SK-N-DZ (cell line): ENCODE measurements around the gene ODAD4.

ENCODE experiments used
- DNase-seq: peaks from one replicate; pipeline ENCODE4 v3.0.0-alpha.2; 2015; ENCODE audit warnings: low spot score

The ODAD4 gene

DNA sequence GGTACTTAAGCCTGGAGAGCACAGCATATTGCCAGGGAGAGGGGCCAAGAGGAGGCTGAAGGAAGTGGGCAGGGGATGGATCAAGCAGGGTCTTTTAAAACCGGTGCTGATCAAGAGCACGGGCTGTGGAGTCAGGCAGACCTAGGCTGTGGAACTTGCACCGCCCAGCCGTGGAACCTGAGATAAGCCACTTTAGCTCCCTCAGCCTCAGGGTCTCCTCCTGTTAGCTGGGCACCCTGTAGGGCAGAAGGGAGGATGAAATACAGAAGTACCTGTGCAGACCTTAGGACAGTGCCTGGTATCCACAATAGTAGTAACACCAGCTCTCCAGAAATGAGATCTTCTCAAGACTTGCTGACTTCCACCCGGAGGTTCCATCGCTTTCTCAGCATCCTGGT lies 9.3 kb downstream of the ODAD4 start:
- DNase-seq = no peak

DNA sequence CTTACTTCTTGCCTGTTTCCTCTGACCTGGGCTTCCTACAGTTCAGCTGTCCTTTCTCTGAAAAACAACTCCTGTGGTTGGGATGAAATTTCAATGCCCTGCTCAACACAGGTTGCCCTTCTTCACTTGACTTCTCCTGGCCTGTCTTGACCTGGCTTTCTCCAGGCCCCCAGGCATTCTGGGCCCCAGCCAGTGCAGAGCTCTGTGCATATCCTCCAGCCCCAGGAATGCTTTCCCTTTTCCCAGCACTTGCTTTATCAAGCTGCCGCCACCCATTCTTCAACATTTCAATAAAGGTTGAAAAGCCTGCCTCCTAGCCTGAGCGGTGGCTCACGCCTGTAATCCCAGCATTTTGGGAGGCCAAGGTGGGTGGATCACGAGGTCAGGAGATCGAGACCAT lies 10.8 kb downstream of the ODAD4 start:
- no peak for DNase-seq

- no peak for DNase-seq
Observed at GRCh38 chr17:41942626-41943373, 12.4 kb downstream of the ODAD4 start.

- DNase-seq = no peak
Observed at GRCh38 chr17:41943492-41943891, 13.1 kb downstream of the ODAD4 start.

- DNase-seq = no peak
Observed at GRCh38 chr17:41944943-41945342, 14.5 kb downstream of the ODAD4 start.

DNA sequence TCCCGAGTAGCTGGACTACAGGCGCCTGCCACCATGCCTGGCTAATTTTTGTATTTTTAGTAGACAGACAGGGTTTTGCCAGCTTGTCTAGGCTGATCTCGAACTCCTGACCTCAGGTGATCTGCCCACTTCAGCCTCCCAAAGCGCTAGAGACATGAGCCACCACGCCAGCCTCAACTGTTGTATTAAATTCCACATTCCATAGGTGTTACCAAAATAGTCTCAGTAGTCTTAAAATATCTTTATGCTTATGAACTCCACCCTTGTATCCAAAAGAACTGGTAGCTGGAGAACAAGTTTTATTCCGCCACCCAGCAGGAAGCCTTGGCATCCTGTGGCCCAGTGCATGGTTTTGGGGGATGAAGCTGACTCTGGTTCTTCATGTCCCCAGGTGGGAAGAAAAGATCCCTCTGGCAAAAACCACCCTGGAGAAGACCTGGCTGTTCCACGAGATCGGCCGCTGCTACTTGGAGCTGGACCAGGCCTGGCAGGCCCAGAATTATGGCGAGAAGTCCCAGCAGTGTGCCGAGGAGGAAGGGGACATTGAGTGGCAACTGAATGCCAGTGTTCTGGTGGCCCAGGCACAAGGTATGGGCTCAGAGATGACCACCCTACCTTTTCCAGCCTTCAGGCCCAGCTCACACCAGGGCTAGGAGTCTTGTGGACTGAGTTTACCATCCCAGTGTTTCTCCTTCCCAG lies 18.5 kb downstream of the ODAD4 start:
- DNase-seq = no peak

- DNase-seq = no peak
Observed at GRCh38 chr17:41956522-41956921, 26.1 kb downstream of the ODAD4 start.

DNA sequence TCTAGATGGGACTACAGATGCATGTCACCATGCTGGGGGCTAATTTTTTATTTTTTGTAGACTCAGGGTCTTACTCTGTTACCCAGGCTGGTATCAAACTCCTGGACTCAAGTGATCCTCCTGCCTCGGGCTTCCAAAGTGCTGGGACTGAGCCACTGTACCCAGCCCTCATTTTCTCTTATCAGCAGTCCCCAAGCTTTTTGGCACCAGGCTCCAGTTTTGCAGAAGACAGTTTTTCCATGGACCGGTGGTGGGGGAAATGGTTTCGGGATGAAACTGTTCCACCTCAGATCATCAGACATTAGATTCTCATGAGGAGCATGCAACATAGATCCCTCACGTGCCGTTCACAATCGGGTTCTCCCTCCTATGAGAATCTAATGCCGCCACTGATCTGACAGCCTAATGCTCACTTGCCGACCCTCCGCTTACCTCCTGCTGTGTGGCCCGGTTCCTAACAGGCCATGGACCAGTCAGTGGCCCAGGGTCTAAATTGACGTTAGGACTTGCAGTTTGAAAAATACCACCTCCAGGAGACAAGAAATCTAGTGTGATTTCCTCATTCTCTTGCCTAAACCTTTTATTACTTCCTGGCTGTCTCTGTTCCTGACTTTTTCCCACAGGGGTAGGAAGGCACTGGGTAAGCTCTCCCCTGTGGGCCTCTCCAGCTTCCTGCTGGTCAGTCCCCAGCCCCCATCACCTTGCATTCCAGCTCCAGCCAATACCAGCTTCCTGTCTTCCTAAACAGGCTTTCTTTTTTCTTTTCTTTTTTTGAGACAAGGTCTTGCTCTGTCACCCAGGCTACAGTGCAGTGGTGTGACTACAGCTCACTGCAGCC lies 26.8 kb downstream of the ODAD4 start:
- DNase-seq = no peak

DNA sequence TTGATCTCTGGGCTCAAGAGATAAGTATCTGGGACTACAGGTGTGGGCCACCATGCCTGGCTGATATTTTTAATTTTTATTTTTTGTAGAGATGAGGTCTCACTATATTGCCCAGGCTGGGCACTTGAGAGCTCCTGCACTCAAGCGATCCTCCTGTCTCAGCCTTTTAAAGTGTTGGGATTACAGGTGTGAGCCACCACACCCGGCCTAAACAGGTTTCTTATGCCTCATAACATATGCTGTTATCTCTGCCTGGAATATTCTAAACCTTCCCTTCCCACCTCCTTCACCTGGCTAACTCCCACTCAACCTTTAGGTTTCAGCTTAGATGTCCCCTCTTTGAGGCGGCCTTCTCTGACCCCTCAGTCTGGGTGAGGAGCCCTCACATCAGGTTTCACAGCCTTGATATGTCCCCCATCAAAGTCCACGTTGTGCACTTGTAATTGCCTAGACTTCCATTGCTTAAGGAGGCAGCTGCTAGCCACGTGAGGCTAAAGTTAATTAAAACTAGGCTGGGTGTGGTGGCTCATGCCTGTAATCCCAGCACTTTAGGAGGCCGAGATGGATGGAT lies 27.5 kb downstream of the ODAD4 start:
- no peak for DNase-seq

DNA sequence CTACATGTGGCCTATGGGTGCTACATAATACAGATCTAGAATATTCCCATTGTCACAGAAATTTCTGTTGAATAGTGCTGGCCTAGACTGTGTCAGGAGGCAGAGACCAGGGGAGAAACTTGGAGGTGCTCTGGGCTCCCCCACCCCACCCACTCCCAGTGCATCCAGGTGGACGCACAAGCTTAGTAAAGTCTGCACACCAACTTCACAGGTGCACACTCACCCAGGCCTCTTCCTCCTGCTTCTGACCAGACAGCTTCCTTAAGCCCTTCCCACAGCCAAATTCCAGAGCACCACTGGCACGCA lies 28.6 kb downstream of the ODAD4 start:
- DNase-seq = no peak

DNA sequence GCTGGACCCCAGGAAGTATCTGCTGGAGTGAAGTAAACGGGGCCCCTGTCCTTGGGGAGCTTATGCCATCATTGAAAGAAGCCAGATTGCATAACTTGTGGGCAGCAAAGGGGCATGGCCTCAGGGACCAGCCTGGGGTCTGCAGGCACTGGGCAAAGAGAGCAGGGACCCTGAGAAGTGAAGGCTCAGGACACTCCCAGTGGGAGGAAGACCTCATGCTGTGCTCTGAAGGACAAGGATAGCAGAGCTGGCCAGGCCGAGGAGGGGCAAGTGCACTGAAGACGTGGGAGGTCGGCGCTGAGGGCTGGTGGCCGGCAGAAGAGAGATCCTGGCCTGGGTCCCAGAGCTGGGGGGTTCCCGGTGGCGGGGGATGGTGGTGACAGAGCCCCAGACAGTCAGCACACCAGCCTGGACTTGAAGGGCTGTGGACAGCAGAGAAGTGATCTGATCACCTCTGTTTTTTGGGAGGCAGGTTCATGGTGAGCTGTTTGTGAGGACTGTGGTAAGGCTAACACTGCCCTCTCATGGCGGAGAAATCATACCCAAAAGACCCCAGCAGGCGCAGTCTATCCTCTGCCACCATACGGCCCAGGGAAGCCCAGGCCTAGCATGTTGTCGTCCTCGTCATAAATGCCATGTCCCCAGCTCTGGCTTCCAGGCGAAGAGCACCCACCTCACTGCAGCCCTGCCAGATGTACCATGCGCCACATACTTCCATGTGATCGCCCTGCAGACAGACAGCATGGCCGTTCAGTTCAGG lies 29.1 kb downstream of the ODAD4 start:
- peak; percentile 84 for DNase-seq

- DNase-seq = no peak
Observed at GRCh38 chr17:41962111-41962510, 31.7 kb downstream of the ODAD4 start.

- peak; percentile 84 for DNase-seq
Observed at GRCh38 chr17:41962768-41963434, 32.5 kb downstream of the ODAD4 start.

DNA sequence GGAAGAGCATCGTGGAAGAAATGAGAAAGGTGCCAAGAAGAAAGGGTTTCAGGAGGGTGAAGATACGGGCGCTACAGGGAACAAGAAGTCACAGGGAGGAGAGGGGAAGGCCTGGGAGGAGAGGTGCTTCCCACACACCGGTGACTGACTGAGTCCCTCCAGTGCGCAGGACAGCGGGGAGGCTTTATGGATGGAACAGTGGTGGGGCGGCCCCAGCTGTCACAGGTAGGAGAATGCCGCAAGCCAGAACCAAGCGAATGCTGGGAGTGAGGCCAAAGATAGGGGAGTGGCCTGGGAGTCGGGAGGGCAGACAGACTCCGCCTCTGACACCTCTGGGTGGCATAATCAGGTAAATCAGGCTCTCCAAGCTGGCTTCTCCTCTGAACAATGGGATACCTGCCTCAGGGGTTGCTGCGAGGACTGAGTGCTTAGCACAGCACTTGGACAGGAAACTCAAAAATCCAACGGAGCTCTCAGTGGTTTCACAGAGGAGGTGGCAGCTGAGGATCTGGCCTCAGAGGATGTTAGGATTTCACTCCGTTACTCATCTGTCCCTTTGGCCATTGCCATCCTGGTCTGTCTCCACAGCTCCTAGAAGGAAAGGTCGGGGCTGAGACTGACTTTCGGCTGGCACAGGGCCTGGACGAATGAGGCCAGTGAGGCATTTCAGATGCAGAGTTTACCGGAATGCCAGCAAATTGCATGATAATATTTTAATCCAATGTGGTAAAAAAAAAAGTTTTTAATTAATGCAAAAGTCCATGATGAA lies 35.5 kb downstream of the ODAD4 start:
- DNase-seq = peak; percentile 71

DNA sequence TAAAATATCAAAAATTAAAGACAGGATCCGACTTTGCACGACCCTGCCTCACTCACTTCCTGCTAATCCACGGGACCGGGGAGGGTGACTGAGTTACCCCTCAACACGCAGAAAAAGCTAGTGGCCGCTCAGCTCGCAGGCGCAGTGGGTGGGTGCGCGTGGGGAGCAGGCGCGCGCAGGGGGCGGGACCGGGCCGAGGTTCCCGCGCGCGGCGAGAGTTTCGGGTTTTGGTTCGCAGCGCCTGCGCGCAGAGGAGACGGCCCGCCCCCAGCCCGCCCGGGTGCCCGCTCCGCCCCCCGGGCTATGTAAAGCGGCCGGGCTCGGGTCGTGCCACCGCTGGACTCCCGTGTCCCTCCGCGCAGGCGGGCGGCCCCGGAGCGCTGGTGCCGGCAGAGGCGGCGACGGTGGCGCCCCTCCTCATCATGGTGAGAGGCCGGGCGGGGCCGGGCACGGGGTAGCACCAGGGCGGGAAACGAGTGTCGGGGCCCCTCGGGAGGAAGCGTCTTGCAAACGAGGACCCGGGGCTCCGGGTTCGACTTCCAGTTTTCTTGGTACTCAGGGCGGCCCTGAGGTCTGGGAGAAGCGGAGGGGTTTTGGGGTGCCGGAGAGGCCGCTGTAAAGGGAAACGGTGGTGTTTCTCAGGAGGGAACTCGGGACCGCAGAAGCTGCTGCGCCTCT lies 36.2 kb downstream of the ODAD4 start, which contains the start of gene CNP:
Gene CNP (plus strand): TSS at position 333 of the 678 bp plus-strand sequence. CDS start 90 bp downstream, at position 423.
- peak; percentile 87 for DNase-seq

DNA sequence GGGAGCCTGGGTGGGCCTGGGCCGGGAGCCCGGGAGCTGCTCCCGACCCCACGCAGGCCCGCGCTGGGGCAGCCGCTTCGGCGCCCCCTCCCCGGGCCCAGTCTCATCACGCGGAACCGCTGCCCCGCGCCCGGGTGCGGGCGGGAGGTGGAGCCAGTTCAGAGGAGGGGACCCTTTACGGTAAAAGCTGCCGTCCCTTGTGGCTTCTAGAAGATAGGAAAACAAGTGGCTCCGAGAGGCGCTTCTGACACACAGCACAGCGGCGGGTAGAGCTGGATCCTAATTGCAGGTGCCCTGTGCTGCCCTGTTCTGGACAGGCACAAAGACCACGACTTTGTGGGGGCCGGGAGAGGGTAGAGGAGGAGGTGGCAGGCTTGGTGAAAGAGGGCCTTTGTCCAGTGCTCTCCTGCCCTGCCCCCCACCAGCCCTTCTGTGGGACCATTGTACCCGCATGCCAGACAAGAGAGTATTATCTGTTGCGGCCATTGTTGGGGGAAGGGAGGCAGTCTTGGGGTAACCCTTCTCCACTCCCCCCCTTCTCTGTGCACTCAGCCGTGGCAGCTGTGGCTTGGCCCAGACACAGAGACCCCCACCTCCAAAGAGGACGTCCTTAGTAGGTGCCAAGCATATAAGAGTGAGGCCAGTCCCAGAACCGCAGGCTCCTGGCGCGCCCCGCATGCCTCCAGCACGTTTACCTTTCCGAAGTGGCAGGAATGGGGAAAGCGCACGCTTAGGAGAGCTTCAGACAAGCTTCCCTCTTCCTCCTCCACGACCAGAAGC lies 36.9 kb downstream of the ODAD4 start:
- DNase-seq = no peak

DNA sequence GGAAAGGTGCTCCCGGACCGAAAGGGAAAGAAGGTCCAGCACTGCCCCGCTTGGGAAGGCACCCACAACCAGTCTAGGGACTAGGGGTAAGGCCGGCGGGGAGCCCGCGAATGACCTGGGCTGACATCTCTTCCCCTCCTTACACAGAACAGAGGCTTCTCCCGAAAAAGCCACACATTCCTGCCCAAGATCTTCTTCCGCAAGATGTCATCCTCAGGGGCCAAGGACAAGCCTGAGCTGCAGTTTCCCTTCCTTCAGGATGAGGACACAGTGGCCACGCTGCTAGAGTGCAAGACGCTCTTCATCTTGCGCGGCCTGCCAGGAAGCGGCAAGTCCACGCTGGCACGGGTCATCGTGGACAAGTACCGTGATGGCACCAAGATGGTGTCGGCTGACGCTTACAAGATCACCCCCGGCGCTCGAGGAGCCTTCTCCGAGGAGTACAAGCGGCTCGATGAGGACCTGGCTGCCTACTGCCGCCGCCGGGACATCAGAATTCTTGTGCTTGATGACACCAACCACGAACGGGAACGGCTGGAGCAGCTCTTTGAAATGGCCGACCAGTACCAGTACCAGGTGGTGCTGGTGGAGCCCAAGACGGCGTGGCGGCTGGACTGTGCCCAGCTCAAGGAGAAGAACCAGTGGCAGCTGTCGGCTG lies 37.6 kb downstream of the ODAD4 start:
- no peak for DNase-seq

DNA sequence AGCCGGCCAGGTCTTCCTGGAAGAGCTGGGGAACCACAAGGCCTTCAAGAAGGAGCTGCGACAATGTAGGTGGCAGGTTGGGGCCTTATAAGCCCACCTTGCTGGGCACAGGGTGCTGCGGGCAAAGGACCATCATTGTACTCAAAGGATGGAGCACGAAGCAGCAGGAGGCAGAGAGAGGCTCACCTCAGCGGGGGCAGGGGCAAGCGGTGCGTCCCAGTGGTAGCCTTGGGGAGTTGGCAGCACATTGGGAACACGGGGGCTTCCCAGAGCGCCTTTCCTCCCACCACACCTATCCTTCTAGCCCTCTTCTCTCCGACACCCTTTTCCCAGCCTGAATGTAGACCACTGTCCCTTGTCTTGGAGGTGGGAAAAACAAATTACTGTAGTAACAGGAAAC lies 38.3 kb downstream of the ODAD4 start:
- no peak for DNase-seq
